Spleen (tissue), 7 donors: Measurements from ENCODE around the gene MS4A6E.

Source experiments
- POLR2AphosphoS5 ChIP-seq, 3 donors: sonication (generic); formaldehyde crosslinking; IDR thresholded peaks; one replicate each; pipeline ENCODE4 v1.5.1; 2017; ENCODE audit warnings: antibody characterized with exemption in 3 of 3
- TF ChIP-seq, protein P1 (sequence below), 11 experiments: fragments of 200-600 bp in 7 of 11; fragments of 450-650 bp in 4 of 11; sonication (generic) in 4 of 11; IDR thresholded peaks in 8 of 11; conservative IDR thresholded peaks in 3 of 11; 1 replicate in 7 of 11; 2 replicates in 4 of 11; pipeline versions ENCODE4 v1.4.0 to v1.8.0; 2016 to 2021; ENCODE audit warnings: antibody characterized with exemption in 11 of 11, inconsistent platforms in 4 of 11, mild to moderate bottlenecking in 1 of 11
- donor health status: DM: no; HTN: no; CAD: no; lungs with moderate emphysema.
- donor health status: DM: no; HTN: no; CAD: no.
- donor health status: DM: no; HTN: no; CAD: no.

DNA sequence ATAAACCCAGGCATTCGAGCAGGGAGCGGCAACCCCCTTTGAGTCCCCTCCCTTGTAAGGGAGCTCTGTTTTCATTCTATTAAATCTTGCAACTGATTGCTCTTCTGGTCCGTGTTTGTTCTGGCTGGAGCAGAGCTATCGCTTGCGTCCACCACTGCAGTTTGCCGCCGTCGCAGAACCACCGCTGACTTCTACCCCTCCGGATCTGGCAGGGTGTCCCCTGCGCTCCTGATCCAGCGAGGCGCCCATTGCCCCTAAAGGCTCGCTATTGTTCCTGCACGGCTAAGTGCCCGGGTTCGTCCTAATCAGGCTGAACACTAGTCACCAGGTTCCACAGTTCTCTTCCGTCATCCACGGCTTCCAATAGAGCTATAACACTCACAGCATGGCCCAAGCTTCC lies 40.8 kb downstream of the MS4A6E start:
- TF ChIP-seq POLR2AphosphoS5 (IDR thresholded peaks at IDR 0.05): no peak
- TF ChIP-seq, protein P1, sequence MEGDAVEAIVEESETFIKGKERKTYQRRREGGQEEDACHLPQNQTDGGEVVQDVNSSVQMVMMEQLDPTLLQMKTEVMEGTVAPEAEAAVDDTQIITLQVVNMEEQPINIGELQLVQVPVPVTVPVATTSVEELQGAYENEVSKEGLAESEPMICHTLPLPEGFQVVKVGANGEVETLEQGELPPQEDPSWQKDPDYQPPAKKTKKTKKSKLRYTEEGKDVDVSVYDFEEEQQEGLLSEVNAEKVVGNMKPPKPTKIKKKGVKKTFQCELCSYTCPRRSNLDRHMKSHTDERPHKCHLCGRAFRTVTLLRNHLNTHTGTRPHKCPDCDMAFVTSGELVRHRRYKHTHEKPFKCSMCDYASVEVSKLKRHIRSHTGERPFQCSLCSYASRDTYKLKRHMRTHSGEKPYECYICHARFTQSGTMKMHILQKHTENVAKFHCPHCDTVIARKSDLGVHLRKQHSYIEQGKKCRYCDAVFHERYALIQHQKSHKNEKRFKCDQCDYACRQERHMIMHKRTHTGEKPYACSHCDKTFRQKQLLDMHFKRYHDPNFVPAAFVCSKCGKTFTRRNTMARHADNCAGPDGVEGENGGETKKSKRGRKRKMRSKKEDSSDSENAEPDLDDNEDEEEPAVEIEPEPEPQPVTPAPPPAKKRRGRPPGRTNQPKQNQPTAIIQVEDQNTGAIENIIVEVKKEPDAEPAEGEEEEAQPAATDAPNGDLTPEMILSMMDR (IDR thresholded peaks at IDR 0.05 in 8 of 11, conservative IDR thresholded peaks at IDR 0.05 in 3 of 11): no peak
